ENCODE data around the gene ZFAND2B.
A peak's percentile ranks its signal among the peaks of the same experiment; 100 is the strongest.
"Not testable (repeated sequence)": the region's sequence is repeated elsewhere in the genome, so short reads cannot be mapped to it uniquely, and the experiment has no call there.

The ZFAND2B gene

DNA sequence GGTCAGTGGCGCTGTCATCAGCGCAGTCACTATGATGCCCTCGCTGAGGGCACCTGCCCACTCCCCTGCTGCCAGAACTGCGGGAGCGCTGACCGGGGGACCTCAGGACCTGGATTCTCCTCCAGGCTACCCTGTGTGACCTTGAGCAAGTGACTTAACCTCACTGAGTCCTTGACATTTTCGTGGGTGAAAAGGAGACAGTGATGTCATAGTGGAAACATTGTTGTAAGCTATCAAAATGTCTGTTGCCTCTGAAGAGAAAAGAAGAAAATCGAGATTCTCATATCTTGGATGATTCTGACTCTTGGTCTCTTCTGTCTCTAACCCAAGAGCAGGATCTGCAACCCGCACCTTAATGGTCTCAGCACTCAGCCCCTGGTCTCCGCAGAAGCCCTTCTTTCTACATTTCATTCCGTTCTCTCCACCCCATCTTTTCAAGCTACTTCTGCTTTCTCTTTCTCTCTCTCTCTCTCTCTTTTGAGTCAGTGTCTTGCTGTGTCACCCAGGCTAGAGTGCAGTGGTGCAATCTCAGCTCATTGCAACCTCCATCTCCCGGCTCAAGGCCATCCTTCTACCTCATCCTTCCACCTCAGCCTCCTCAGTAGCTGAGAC, 48.1 kb downstream of the ZFAND2B start:
- Histone ChIP-seq H3K27ac (ENCODE audit: low read depth, low read length) (no peak overlapping the region), H3K9ac (ENCODE audit: low read length) (no peak overlapping the region), H3K36me3 (ENCODE audit: control insufficient read depth, insufficient read depth, low read length) (peaks cover 12% of the 10 kb centered on the region), H3K4me1 (ENCODE audit: control insufficient read depth, insufficient read depth, low read length) (peaks cover 15% of the 10 kb centered on the region), H3K27me3 (ENCODE audit: control insufficient read depth, insufficient read depth, low read length) (no peaks in the 10 kb centered on the region), H3K4me3 (ENCODE audit: low read length) (peak overlapping the region; percentile 81)

GRCh38 chr2:219258942-219259341, 52.4 kb downstream of the ZFAND2B start:
- H3K27me3 ChIP-seq (ENCODE audit: control insufficient read depth, insufficient read depth, low read length); H3K4me3 ChIP-seq (ENCODE audit: low read length); H3K4me1 ChIP-seq (ENCODE audit: control insufficient read depth, insufficient read depth, low read length); H3K27ac ChIP-seq (ENCODE audit: low read depth, low read length); H3K9ac ChIP-seq (ENCODE audit: low read length); H3K36me3 ChIP-seq (ENCODE audit: control insufficient read depth, insufficient read depth, low read length): not testable (repeated sequence)
